HG03469 (cell line): Measurements from ENCODE around the gene PLA2G4F.

Experiments used
- ATAC-seq: cut with Tn5 transposase; IDR thresholded peaks from one replicate; pipeline ENCODE4 v1.9.1; 2021; ENCODE audit warnings: mild to moderate bottlenecking, moderate library complexity, moderate number of reproducible peaks; ENCODE audit not compliant: unreplicated experiment

PLA2G4F gene

GRCh38 chr15:42156243-42156922, at the start of gene PLA2G4F:
Gene PLA2G4F (minus strand): TSS chr15:42156636. CDS start chr15:42156549, 87 bp downstream.
- ATAC-seq = no peak

- no peak for ATAC-seq
Measured at GRCh38 chr15:42203891-42204290, 47.5 kb upstream of the PLA2G4F start.

GRCh38 chr15:42202653-42203052, 46.2 kb upstream of the PLA2G4F start:
- no peak for ATAC-seq

- ATAC-seq = no peak
Measured at GRCh38 chr15:42201801-42202200, 45.4 kb upstream of the PLA2G4F start.

- no peak for ATAC-seq
Measured at GRCh38 chr15:42199126-42199525, 42.7 kb upstream of the PLA2G4F start.

- no peak for ATAC-seq
Measured at GRCh38 chr15:42198516-42198915, 42.1 kb upstream of the PLA2G4F start.

GRCh38 chr15:42194513-42194912, 38.1 kb upstream of the PLA2G4F start:
- ATAC-seq = no peak

- ATAC-seq = no peak
Measured at GRCh38 chr15:42193383-42193782, 36.9 kb upstream of the PLA2G4F start.

- ATAC-seq = no peak
Measured at GRCh38 chr15:42191610-42192346, 35.3 kb upstream of the PLA2G4F start.

GRCh38 chr15:42190370-42190769, 33.9 kb upstream of the PLA2G4F start:
- ATAC-seq = no peak

- ATAC-seq = no peak
Measured at GRCh38 chr15:42185801-42186200, 29.4 kb upstream of the PLA2G4F start.

- no peak for ATAC-seq
Measured at GRCh38 chr15:42184736-42185135, 28.3 kb upstream of the PLA2G4F start.

GRCh38 chr15:42184296-42184695, 27.9 kb upstream of the PLA2G4F start:
- ATAC-seq = no peak

GRCh38 chr15:42182961-42183360, 26.5 kb upstream of the PLA2G4F start:
- ATAC-seq = no peak

- no peak for ATAC-seq
Measured at GRCh38 chr15:42182328-42182886, 26.0 kb upstream of the PLA2G4F start.

- ATAC-seq = no peak
Measured at GRCh38 chr15:42178056-42178455, 21.6 kb upstream of the PLA2G4F start.

GRCh38 chr15:42175671-42176070, 19.2 kb upstream of the PLA2G4F start:
- ATAC-seq = no peak

- no peak for ATAC-seq
Measured at GRCh38 chr15:42172475-42172874, 16.0 kb upstream of the PLA2G4F start.

GRCh38 chr15:42171795-42172194, 15.4 kb upstream of the PLA2G4F start:
- ATAC-seq = no peak

- ATAC-seq = no peak
Measured at GRCh38 chr15:42171122-42171521, 14.7 kb upstream of the PLA2G4F start.

GRCh38 chr15:42166225-42166940, 9.9 kb upstream of the PLA2G4F start:
- no peak for ATAC-seq
